Measurements from ENCODE around the gene LSAMP.

GRCh38 chr3:115927197-115927596 lies 518.1 kb downstream of the LSAMP start:
- TF ChIP-seq CTCF (IDR thresholded peaks at IDR 0.05) (no peak), SREBF2 (IDR thresholded peaks at IDR 0.05) (no peak), CHD4 (IDR thresholded peaks at IDR 0.05; ENCODE audit: borderline replicate concordance) (no peak), BHLHE40 (IDR thresholded peaks at IDR 0.05; ENCODE audit: low read depth, low read length) (no peak), EP300 (IDR thresholded peaks at IDR 0.05) (no peak), ATOH8 (CRISPR knock-in tag; IDR thresholded peaks at IDR 0.05; ENCODE audit: low read depth) (no peak), MAZ (IDR thresholded peaks at IDR 0.05; ENCODE audit: borderline replicate concordance, low read depth, low read length) (no peak)
